CD4-positive, alpha-beta T cell (primary cell): ENCODE results near the gene MYH15. TPM values are rescaled to one million over a fixed set of nuclear protein-coding genes. Genes with fewer than 3 reads are reported as not detected.

Experiments
- ATAC-seq: fragments of 200-7000 bp; cut with Tn5 transposase; one replicate; pipeline ENCODE4 v1.10.0; 2022; ENCODE audit warnings: mild to moderate bottlenecking; ENCODE audit not compliant: poor library complexity
- CTCF ChIA-PET: fragments of 350-600 bp; sonication (Branson Sonifier 250); formaldehyde crosslinking; loops from one replicate; lab custom pipeline; 2021; ENCODE audit warnings: antibody characterized with exemption, inconsistent platforms; lab: Charles Lee
- POLR2A ChIA-PET: fragments of 350-600 bp; sonication (Branson Sonifier 250); formaldehyde crosslinking; loops from one replicate; lab custom pipeline; 2021; ENCODE audit warnings: antibody characterized with exemption, inconsistent platforms; lab: Charles Lee
- DNase-seq, 14 experiments: peaks; one replicate each; pipeline ENCODE4 v3.0.0-alpha.2; 2013 to 2020; ENCODE audit warnings: mixed read lengths in 2 of 14
- H3K27ac ChIP-seq, 2 donors: one replicate each; pipeline versions ENCODE4 v1.5.1 to v1.7.0; 2013; ENCODE audit warnings: low read length in 2 of 2, low read depth in 1 of 2, mild to moderate bottlenecking in 1 of 2
- H3K27me3 ChIP-seq, 2 experiments: 1 replicate in 1 of 2; 2 replicates in 1 of 2; pipeline versions ENCODE4 v1.6.1 to v1.7.0; 2013; ENCODE audit warnings: low read length in 2 of 2, control low read depth in 1 of 2, mild to moderate bottlenecking in 1 of 2, moderate library complexity in 1 of 2; ENCODE audit not compliant: insufficient read depth in 2 of 2, control insufficient read depth in 1 of 2
- H3K36me3 ChIP-seq: one replicate; pipeline ENCODE4 v1.6.1; 2013; ENCODE audit warnings: low read length, control low read depth; ENCODE audit not compliant: insufficient read depth
- H3K4me1 ChIP-seq: one replicate; pipeline ENCODE4 v1.6.1; 2013; ENCODE audit warnings: low read length, control low read depth; ENCODE audit not compliant: insufficient read depth
- H3K4me3 ChIP-seq: one replicate; pipeline ENCODE4 v1.5.1; 2013; ENCODE audit warnings: mild to moderate bottlenecking, low read length, moderate library complexity
- H3K9me3 ChIP-seq, 2 experiments: 1 replicate in 1 of 2; 2 replicates in 1 of 2; pipeline versions ENCODE4 v1.6.1 to v1.7.0; 2013; ENCODE audit warnings: low read length in 2 of 2, mild to moderate bottlenecking in 2 of 2, control low read depth in 1 of 2, moderate library complexity in 1 of 2; ENCODE audit not compliant: control insufficient read depth in 1 of 2, insufficient read depth in 1 of 2
- H3K27ac Mint-ChIP-seq: one replicate; pipeline ENCODE4 v1.8.0; 2020; ENCODE audit warnings: mixed read lengths
- H3K27me3 Mint-ChIP-seq: one replicate; pipeline ENCODE4 v1.8.0; 2021; ENCODE audit warnings: mixed read lengths
- H3K36me3 Mint-ChIP-seq: one replicate; pipeline ENCODE4 v1.8.0; 2021; ENCODE audit warnings: low read depth, mixed read lengths
- H3K4me1 Mint-ChIP-seq: one replicate; pipeline ENCODE4 v1.8.0; 2021; ENCODE audit warnings: low read depth, mixed read lengths
- H3K4me3 Mint-ChIP-seq: one replicate; pipeline ENCODE4 v1.8.0; 2020; ENCODE audit warnings: mild to moderate bottlenecking, mixed read lengths
- H3K9me3 Mint-ChIP-seq: one replicate; pipeline ENCODE4 v1.8.0; 2020; ENCODE audit warnings: mixed read lengths
- CTCF ChIP-seq: fragments of 200-600 bp; IDR thresholded peaks from one replicate; pipeline ENCODE4 v1.8.0; 2022; ENCODE audit warnings: antibody characterized with exemption, mild to moderate bottlenecking
- intact Hi-C, 2 experiments: fragments of 100-400 bp; cut with DNase I in 1 of 2; cut with micrococcal nuclease in 1 of 2; formaldehyde crosslinking; loops; one replicate each; pipeline versions ENCODE4 v1.15.1 to v1.9.0; 2023 to 2025; cut with DNase I, micrococcal nuclease
- total RNA-seq, 174 experiments: library from RNA in 2 of 174; stranded (reverse) in 2 of 174; gene quantifications; one replicate each; pipeline ENCODE4 v1.2.3 and lab custom pipeline; 2021 to 2026

MYH15 gene
- total RNA-seq, 2 experiments from 2014 or later, result 0.05 to 0.08 TPM

- POLR2A ChIA-PET, result no interaction called here
- peaks cover 4% of the 10 kb centered on the region for H3K27me3 Mint-ChIP-seq
These were observed 68.1 kb downstream of the MYH15 start for GRCh38 chr3:108442281-108442680.

GRCh38 chr3:108441518-108441917 lies 68.9 kb downstream of the MYH15 start:
- Histone ChIP-seq H3K36me3 (no peaks in the 10 kb centered on the region), H3K27ac (no peak overlapping the region), H3K4me3 (no peak overlapping the region), H3K4me1 (no peaks in the 10 kb centered on the region), H3K9me3 (peaks cover 7 to 9% of the 10 kb centered on the region in 2 experiments), H3K27me3 (no peaks in the 10 kb centered on the region)
- POLR2A ChIA-PET, result no interaction called here
- H3K4me1 Mint-ChIP-seq, result no peaks in the 10 kb centered on the region
- DNase-seq (no peak), ATAC-seq (no peak)
- intact Hi-C loops, result no loop called here
- no peak overlapping the region for H3K27ac Mint-ChIP-seq
- H3K27me3 Mint-ChIP-seq, result peaks cover 4% of the 10 kb centered on the region
- no peaks in the 10 kb centered on the region for H3K9me3 Mint-ChIP-seq
- H3K36me3 Mint-ChIP-seq, result no peaks in the 10 kb centered on the region
- no peak overlapping the region for H3K4me3 Mint-ChIP-seq
- no peak for TF ChIP-seq CTCF
- CTCF ChIA-PET, result interaction anchor here (0.6 kb wide), 1 partner anchor 591 kb away, joined by 3 read pairs; no protein-coding TSS in a partner anchor

More at GRCh38 chr3:108442281-108442680, 68.1 kb downstream of the MYH15 start:
- Histone ChIP-seq H3K27ac (no peak overlapping the region), H3K4me1 (no peaks in the 10 kb centered on the region), H3K4me3 (no peak overlapping the region), H3K27me3 (no peaks in the 10 kb centered on the region), H3K36me3 (no peaks in the 10 kb centered on the region), H3K9me3 (peaks cover 9 to 14% of the 10 kb centered on the region in 2 experiments)
- Mint-ChIP-seq H3K27ac (no peak overlapping the region), H3K4me3 (no peak overlapping the region), H3K4me1 (no peaks in the 10 kb centered on the region), H3K9me3 (peaks cover 6% of the 10 kb centered on the region), H3K36me3 (peaks cover 5% of the 10 kb centered on the region)
- DNase-seq (no peak), ATAC-seq (no peak)
- CTCF ChIA-PET, result no interaction called here
- TF ChIP-seq CTCF, result no peak
- intact Hi-C loops, result no loop called here

GRCh38 chr3:108441071-108441507 lies 69.3 kb downstream of the MYH15 start:
- H3K4me3 Mint-ChIP-seq, result no peak overlapping the region
- POLR2A ChIA-PET, result no interaction called here
- CTCF ChIA-PET, result interaction anchor here (0.6 kb wide), 1 partner anchor 591 kb away, joined by 3 read pairs; no protein-coding TSS in a partner anchor
- H3K9me3 ChIP-seq, result peaks cover 3 to 4% of the 10 kb centered on the region in 2 experiments
- DNase-seq, result no peak
- TF ChIP-seq CTCF, result no peak
- H3K9me3 Mint-ChIP-seq, result no peaks in the 10 kb centered on the region
- peaks cover 4% of the 10 kb centered on the region for H3K27me3 Mint-ChIP-seq
- no peaks in the 10 kb centered on the region for H3K36me3 ChIP-seq
- no peaks in the 10 kb centered on the region for H3K4me1 ChIP-seq
- H3K4me1 Mint-ChIP-seq, result no peaks in the 10 kb centered on the region
- no peak overlapping the region for H3K27ac ChIP-seq
- no peak overlapping the region for H3K27ac Mint-ChIP-seq
- no peaks in the 10 kb centered on the region for H3K36me3 Mint-ChIP-seq
- no peak for ATAC-seq
- no peaks in the 10 kb centered on the region for H3K27me3 ChIP-seq
- H3K4me3 ChIP-seq, result no peak overlapping the region
- intact Hi-C loops, result no loop called here
